ENCODE measurements around the gene DNM3. TPM values are rescaled to one million over a fixed set of nuclear protein-coding genes. Genes with fewer than 3 reads are reported as not detected.
A peak's percentile ranks its signal among the peaks of the same experiment; 100 is the strongest.

Gene DNM3
- total and polyA plus RNA-seq, 4 donors: 2.1 to 16.3 (median 5.6) TPM

GRCh38 chr1:171911506-171911905 lies 70.2 kb downstream of the DNM3 start:
- no peak overlapping the region for H3K4me3 ChIP-seq
- DNase-seq (peak in 2 of 3 donors; percentile 11 to 48), ATAC-seq (ENCODE audit: insufficient read depth, low FRiP score) (no peak)
- TF ChIP-seq, protein P1, sequence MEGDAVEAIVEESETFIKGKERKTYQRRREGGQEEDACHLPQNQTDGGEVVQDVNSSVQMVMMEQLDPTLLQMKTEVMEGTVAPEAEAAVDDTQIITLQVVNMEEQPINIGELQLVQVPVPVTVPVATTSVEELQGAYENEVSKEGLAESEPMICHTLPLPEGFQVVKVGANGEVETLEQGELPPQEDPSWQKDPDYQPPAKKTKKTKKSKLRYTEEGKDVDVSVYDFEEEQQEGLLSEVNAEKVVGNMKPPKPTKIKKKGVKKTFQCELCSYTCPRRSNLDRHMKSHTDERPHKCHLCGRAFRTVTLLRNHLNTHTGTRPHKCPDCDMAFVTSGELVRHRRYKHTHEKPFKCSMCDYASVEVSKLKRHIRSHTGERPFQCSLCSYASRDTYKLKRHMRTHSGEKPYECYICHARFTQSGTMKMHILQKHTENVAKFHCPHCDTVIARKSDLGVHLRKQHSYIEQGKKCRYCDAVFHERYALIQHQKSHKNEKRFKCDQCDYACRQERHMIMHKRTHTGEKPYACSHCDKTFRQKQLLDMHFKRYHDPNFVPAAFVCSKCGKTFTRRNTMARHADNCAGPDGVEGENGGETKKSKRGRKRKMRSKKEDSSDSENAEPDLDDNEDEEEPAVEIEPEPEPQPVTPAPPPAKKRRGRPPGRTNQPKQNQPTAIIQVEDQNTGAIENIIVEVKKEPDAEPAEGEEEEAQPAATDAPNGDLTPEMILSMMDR (IDR thresholded peaks at IDR 0.05; ENCODE audit: control extremely low read depth, extremely low read depth): no peak
- no peak overlapping the region for H3K9ac ChIP-seq (ENCODE audit: insufficient read depth in 1 of 2, low read length in 2 of 2)
- no peaks in the 10 kb centered on the region for H3K27me3 ChIP-seq (ENCODE audit: control insufficient read depth in 3 of 3, insufficient read depth in 3 of 3, low read length in 2 of 3)
- no peaks in the 10 kb centered on the region for H3K36me3 ChIP-seq (ENCODE audit: control insufficient read depth in 4 of 4, insufficient read depth in 4 of 4, low read length in 4 of 4)
- no peaks in the 10 kb centered on the region for H3K9me3 ChIP-seq (ENCODE audit: control insufficient read depth in 4 of 4, insufficient read depth in 3 of 4, low read length in 3 of 4)
- H3K27ac ChIP-seq (ENCODE audit: low read depth in 1 of 2, low read length in 1 of 2): no peak overlapping the region
- peaks cover 0 to 5% (median 4%) of the 10 kb centered on the region in 5 donors for H3K4me1 ChIP-seq (ENCODE audit: control insufficient read depth in 5 of 5, insufficient read depth in 5 of 5, low read length in 5 of 5)
- WGBS, 2 donors: 93 to 95% methylated on average over 8 of the region's 8 CpGs

GRCh38 chr1:171912509-171913175 lies 71.3 kb downstream of the DNM3 start:
- Histone ChIP-seq H3K27ac (ENCODE audit: low read depth in 1 of 2, low read length in 1 of 2) (no peak overlapping the region), H3K4me3 (no peak overlapping the region), H3K27me3 (ENCODE audit: control insufficient read depth in 3 of 3, insufficient read depth in 3 of 3, low read length in 2 of 3) (no peaks in the 10 kb centered on the region), H3K9me3 (ENCODE audit: control insufficient read depth in 4 of 4, insufficient read depth in 3 of 4, low read length in 3 of 4) (no peaks in the 10 kb centered on the region), H3K4me1 (ENCODE audit: control insufficient read depth in 5 of 5, insufficient read depth in 5 of 5, low read length in 5 of 5) (peaks cover 0 to 5% (median 4%) of the 10 kb centered on the region in 5 donors), H3K9ac (ENCODE audit: insufficient read depth in 1 of 2, low read length in 2 of 2) (no peak overlapping the region), H3K36me3 (ENCODE audit: control insufficient read depth in 4 of 4, insufficient read depth in 4 of 4, low read length in 4 of 4) (no peaks in the 10 kb centered on the region)
- no peak for ATAC-seq (ENCODE audit: insufficient read depth, low FRiP score)
- TF ChIP-seq, protein P1 (IDR thresholded peaks at IDR 0.05; ENCODE audit: control extremely low read depth, extremely low read depth): no peak
- DNase-seq: peak in 1 of 3 donors; percentile 41
- 41 to 57% methylated on average over 2 of the region's 2 CpGs for WGBS, 2 donors

- H3K36me3 ChIP-seq (ENCODE audit: control insufficient read depth in 4 of 4, insufficient read depth in 4 of 4, low read length in 4 of 4): no peaks in the 10 kb centered on the region
- H3K4me3 ChIP-seq: no peak overlapping the region
- H3K4me1 ChIP-seq (ENCODE audit: control insufficient read depth in 5 of 5, insufficient read depth in 5 of 5, low read length in 5 of 5): peaks cover 0 to 5% (median 4%) of the 10 kb centered on the region in 5 donors
- no peak for ATAC-seq (ENCODE audit: insufficient read depth, low FRiP score)
- peak in 2 of 3 donors; percentile 36 to 62 for DNase-seq
- no peak overlapping the region for H3K9ac ChIP-seq (ENCODE audit: insufficient read depth in 1 of 2, low read length in 2 of 2)
- WGBS, 2 donors: 4% methylated on average over 2 of the region's 2 CpGs
- no peaks in the 10 kb centered on the region for H3K27me3 ChIP-seq (ENCODE audit: control insufficient read depth in 3 of 3, insufficient read depth in 3 of 3, low read length in 2 of 3)
- no peaks in the 10 kb centered on the region for H3K9me3 ChIP-seq (ENCODE audit: control insufficient read depth in 4 of 4, insufficient read depth in 3 of 4, low read length in 3 of 4)
- no peak overlapping the region for H3K27ac ChIP-seq (ENCODE audit: low read depth in 1 of 2, low read length in 1 of 2)
- TF ChIP-seq, protein P1 (IDR thresholded peaks at IDR 0.05; ENCODE audit: control extremely low read depth, extremely low read depth): no peak
Measured at GRCh38 chr1:171913385-171913784, 72.1 kb downstream of the DNM3 start.

Data from lung (tissue), 12 donors.